Measurements from ENCODE around the gene MUC13. TPM values are rescaled to one million over a fixed set of nuclear protein-coding genes. Genes with fewer than 3 reads are reported as not detected.
A peak's percentile ranks its signal among the peaks of the same experiment; 100 is the strongest.

Gene MUC13
- total and polyA plus RNA-seq, 2 experiments from 2014 or later: 0.06 TPM; not detected in 1

DNA sequence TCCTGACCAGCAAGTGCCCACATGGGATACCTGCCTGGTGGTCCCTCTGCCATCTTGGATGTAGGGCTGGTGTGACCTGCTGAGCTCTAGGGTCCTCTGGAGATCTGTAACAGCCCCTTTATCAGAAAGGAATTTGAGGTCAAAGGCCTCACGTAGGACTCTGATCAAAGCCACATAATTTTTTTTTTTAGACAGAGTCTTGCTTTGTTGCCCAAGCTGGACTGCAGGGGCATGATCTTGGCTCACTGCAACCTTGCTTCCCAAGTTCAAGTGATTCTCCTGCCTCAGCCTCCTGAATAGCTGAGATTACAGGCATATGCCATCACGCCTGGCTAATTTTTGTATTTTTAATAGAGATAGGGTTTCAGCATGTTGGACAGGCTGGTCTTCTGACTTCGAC lies 56.9 kb downstream of the MUC13 start:
- peaks cover 6% of the 10 kb centered on the region for H3K4me1 ChIP-seq (ENCODE audit: low read depth)
- H3K9me3 ChIP-seq (ENCODE audit: low read depth): no peaks in the 10 kb centered on the region
- no peak overlapping the region for H3K27ac ChIP-seq
- TF ChIP-seq, protein P1, sequence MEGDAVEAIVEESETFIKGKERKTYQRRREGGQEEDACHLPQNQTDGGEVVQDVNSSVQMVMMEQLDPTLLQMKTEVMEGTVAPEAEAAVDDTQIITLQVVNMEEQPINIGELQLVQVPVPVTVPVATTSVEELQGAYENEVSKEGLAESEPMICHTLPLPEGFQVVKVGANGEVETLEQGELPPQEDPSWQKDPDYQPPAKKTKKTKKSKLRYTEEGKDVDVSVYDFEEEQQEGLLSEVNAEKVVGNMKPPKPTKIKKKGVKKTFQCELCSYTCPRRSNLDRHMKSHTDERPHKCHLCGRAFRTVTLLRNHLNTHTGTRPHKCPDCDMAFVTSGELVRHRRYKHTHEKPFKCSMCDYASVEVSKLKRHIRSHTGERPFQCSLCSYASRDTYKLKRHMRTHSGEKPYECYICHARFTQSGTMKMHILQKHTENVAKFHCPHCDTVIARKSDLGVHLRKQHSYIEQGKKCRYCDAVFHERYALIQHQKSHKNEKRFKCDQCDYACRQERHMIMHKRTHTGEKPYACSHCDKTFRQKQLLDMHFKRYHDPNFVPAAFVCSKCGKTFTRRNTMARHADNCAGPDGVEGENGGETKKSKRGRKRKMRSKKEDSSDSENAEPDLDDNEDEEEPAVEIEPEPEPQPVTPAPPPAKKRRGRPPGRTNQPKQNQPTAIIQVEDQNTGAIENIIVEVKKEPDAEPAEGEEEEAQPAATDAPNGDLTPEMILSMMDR (IDR thresholded peaks at IDR 0.05; ENCODE audit: low read depth, low read length): no peak
- H3K27me3 ChIP-seq: no peaks in the 10 kb centered on the region
- no peak for DNase-seq (ENCODE audit: low read depth in 1 of 2, low spot score in 1 of 2)
- H3K4me3 ChIP-seq: no peak overlapping the region
- H3K36me3 ChIP-seq: no peaks in the 10 kb centered on the region

DNA sequence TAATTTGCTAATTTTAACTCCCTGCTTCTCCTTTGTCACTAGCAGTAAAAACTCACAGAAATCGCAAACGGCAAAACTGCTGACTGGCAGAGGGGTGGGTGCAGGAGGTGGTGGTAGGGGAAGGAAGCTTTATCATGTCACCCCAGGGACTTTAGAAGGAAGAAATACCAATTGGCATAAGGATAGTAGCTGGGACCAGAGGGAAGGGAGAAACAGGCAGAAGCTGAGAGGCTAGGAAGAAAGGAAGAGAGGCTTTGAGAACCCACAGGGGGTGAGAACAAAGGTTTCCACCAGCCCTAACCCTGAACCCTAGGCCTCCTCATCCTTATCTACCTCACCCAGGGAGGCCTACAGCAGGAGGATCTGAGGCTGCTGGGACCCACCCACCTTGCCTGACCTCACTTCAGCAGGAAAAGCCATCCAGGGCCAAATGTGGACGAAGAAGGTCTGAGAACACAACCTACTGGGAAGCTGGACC lies 58.1 kb downstream of the MUC13 start:
- no peaks in the 10 kb centered on the region for H3K36me3 ChIP-seq
- TF ChIP-seq, protein P1 (IDR thresholded peaks at IDR 0.05; ENCODE audit: low read depth, low read length): no peak
- peaks cover 6% of the 10 kb centered on the region for H3K4me1 ChIP-seq (ENCODE audit: low read depth)
- no peak for DNase-seq (ENCODE audit: low read depth in 1 of 2, low spot score in 1 of 2)
- no peak overlapping the region for H3K27ac ChIP-seq
- H3K4me3 ChIP-seq: no peak overlapping the region
- H3K27me3 ChIP-seq: no peaks in the 10 kb centered on the region
- no peaks in the 10 kb centered on the region for H3K9me3 ChIP-seq (ENCODE audit: low read depth)

DNA sequence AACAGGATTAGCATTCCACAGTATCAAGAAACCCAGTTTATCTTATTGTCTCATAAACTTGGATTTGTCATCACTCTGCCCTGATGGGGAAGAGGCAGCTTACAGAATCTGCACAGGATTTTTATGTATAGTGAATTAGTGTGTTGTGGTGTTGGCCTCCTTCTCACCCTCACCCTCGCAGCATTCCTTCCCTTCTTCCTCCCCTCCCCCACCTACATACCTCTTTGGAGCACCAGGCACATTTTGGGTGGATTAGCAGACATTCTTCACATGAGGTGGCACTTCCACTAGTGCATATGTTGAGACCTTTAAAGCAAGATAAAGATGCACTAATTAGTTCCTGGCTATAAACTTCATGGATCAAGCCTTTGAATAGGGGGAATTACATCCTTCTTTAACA lies 61.3 kb downstream of the MUC13 start:
- H3K27ac ChIP-seq: no peak overlapping the region
- TF ChIP-seq, protein P1 (IDR thresholded peaks at IDR 0.05; ENCODE audit: low read depth, low read length): no peak
- DNase-seq (ENCODE audit: low read depth in 1 of 2, low spot score in 1 of 2): no peak

DNA sequence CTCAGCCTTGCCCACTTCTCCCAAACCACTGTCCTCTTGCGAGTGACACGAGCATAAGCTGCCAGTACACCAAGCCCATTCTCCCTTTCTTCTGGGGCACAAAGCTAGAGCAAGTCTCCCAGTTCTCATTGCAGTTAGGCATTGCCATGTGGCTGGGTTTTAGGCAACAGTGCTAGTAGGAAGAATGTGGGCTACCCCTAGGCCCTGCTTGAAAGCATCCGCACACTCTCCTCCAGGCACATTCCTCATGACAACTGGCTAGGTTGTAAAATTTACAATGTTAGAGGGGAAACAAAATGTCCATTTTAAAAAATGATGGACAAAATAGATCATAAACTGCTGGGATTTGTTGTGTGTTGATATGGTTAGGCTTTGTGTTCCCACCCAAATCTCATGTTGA lies 67.0 kb downstream of the MUC13 start:
- Histone ChIP-seq H3K4me3 (no peak overlapping the region), H3K9me3 (ENCODE audit: low read depth) (no peaks in the 10 kb centered on the region), H3K4me1 (ENCODE audit: low read depth) (no peaks in the 10 kb centered on the region), H3K27ac (no peak overlapping the region), H3K27me3 (no peaks in the 10 kb centered on the region), H3K36me3 (no peaks in the 10 kb centered on the region)
- TF ChIP-seq, protein P1 (IDR thresholded peaks at IDR 0.05; ENCODE audit: low read depth, low read length): no peak
- no peak for DNase-seq (ENCODE audit: low read depth in 1 of 2, low spot score in 1 of 2)

More for the DNA sequence above, 61.3 kb downstream of the MUC13 start:
- no peaks in the 10 kb centered on the region for H3K9me3 ChIP-seq (ENCODE audit: low read depth)
- no peaks in the 10 kb centered on the region for H3K4me1 ChIP-seq (ENCODE audit: low read depth)
- no peaks in the 10 kb centered on the region for H3K27me3 ChIP-seq
- H3K36me3 ChIP-seq: no peaks in the 10 kb centered on the region
- no peak overlapping the region for H3K4me3 ChIP-seq

DNA sequence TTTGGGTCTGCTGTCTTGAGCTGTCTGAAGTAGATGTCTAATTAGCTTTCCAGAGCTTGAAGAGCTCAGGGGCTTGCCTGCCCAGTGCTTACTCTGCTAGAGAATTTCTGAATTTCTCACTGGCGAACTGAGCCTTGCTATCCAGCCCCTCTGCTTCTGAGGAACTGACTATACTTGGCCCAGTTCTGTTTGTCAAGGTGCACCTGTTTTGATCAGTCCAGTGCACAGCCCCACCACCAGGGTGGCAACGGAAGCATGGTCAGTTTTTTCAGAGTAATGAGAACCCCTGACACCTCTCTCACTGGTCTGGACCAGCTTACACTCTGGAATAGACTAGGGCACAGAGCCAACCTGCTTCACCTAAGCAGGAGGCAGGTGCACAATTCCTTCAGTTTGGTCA lies 72.5 kb downstream of the MUC13 start:
- Histone ChIP-seq H3K27me3 (no peaks in the 10 kb centered on the region), H3K4me3 (no peak overlapping the region), H3K36me3 (no peaks in the 10 kb centered on the region), H3K4me1 (ENCODE audit: low read depth) (no peaks in the 10 kb centered on the region), H3K9me3 (ENCODE audit: low read depth) (no peaks in the 10 kb centered on the region), H3K27ac (no peak overlapping the region)
- no peak for DNase-seq (ENCODE audit: low read depth in 1 of 2, low spot score in 1 of 2)
- TF ChIP-seq, protein P1 (IDR thresholded peaks at IDR 0.05; ENCODE audit: low read depth, low read length): no peak

DNA sequence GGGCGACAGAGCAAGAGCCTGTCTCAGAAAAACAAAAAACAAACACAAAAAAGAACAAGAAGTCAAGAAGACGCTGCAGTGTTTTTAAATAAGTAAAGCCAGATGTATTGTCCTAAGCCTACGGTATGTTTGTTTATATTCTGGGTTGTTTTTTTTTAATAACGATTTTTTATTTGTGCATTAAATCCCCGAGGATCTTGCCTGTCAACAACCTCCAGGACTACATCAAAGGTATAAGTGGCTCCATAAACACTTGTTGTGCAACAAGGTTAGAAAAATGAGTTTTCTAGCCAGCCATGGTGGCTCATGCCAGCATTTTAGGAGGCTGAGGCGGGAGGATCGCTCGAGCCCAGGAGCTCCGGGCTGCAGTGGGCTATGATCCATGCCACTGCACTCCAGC lies 73.5 kb downstream of the MUC13 start:
- DNase-seq (ENCODE audit: low read depth in 1 of 2, low spot score in 1 of 2): peak in 1 of 2 donors; percentile 43
- Histone ChIP-seq H3K27me3 (no peaks in the 10 kb centered on the region), H3K4me3 (no peak overlapping the region), H3K36me3 (no peaks in the 10 kb centered on the region), H3K4me1 (ENCODE audit: low read depth) (no peaks in the 10 kb centered on the region), H3K27ac (no peak overlapping the region), H3K9me3 (ENCODE audit: low read depth) (no peaks in the 10 kb centered on the region)
- TF ChIP-seq, protein P1 (IDR thresholded peaks at IDR 0.05; ENCODE audit: low read depth, low read length): no peak

Data from cardiac muscle cell (in vitro differentiated cells and primary cell).